Skeletal muscle satellite cell (primary cell): ENCODE data around the gene OSCP1.

Experiments used
- H3K27me3 ChIP-seq: 2 replicates; pipeline ENCODE4 v1.7.0; 2013; ENCODE audit warnings: low read length; ENCODE audit not compliant: control insufficient read depth, insufficient read depth
- H3K36me3 ChIP-seq: 2 replicates; pipeline ENCODE4 v1.7.0; 2013; ENCODE audit warnings: mild to moderate bottlenecking, control low read depth, low read length; ENCODE audit not compliant: insufficient read depth
- H3K4me1 ChIP-seq: 2 replicates; pipeline ENCODE4 v1.7.0; 2013; ENCODE audit warnings: low read length; ENCODE audit not compliant: control insufficient read depth, insufficient read depth
- H3K4me2 ChIP-seq: 2 replicates; pipeline ENCODE4 v1.7.0; 2013; ENCODE audit warnings: mild to moderate bottlenecking, low read length
- H3K4me3 ChIP-seq: 2 replicates; pipeline ENCODE4 v1.7.0; 2013; ENCODE audit warnings: low read length
- H3K9ac ChIP-seq: 2 replicates; pipeline ENCODE4 v1.7.0; 2013; ENCODE audit warnings: mild to moderate bottlenecking, low read depth, low read length, moderate library complexity
- H3K9me3 ChIP-seq: replicated peaks from 2 replicates; pipeline ENCODE4 v1.7.0; 2013; ENCODE audit warnings: mild to moderate bottlenecking, control low read depth, low read length

The OSCP1 gene

DNA sequence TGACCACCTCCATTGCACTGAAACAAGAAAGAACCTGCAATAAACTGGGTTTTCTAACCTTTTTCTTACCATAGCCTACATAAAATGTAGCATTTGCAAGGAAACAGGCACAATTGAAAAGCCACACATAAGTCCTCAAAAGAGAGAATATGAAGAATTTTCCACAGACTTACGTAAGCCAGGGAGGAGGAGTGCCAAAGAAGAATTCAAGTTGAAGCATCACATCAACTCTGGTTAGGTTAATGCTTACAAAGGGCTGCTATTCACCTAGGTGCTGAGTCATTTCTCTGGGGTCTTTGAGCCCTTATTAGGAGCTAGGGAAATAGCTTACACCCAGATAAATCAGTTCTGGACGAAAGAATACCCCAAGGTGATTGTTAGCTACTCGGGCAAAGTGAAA is 9.6 kb downstream of the OSCP1 start:
- no peaks in the 10 kb centered on the region for H3K36me3 ChIP-seq
- H3K9ac ChIP-seq = no peak overlapping the region
- no peak overlapping the region for H3K4me2 ChIP-seq
- no peak overlapping the region for H3K4me3 ChIP-seq
- H3K27me3 ChIP-seq = no peaks in the 10 kb centered on the region
- H3K4me1 ChIP-seq = peaks cover 3% of the 10 kb centered on the region
- no peaks in the 10 kb centered on the region for H3K9me3 ChIP-seq

DNA sequence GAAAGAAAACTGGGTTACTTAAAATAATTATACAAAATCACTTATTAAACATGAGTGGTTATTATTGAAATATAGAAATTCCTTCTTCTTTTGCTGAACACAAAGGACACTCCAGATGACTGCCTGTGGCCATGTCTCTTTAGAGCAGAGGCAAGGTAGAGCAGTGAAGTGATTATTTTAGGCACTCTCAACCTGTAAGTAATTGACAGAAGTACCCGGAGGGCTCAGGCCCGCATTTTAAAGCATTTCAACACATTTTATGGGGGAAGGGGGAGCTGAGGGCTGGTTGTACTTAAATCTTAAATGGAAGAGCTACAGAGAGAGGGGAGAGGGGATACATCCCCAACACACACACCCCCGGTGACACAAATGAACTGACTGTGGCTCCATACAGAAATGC is 10.2 kb downstream of the OSCP1 start:
- no peaks in the 10 kb centered on the region for H3K9me3 ChIP-seq

DNA sequence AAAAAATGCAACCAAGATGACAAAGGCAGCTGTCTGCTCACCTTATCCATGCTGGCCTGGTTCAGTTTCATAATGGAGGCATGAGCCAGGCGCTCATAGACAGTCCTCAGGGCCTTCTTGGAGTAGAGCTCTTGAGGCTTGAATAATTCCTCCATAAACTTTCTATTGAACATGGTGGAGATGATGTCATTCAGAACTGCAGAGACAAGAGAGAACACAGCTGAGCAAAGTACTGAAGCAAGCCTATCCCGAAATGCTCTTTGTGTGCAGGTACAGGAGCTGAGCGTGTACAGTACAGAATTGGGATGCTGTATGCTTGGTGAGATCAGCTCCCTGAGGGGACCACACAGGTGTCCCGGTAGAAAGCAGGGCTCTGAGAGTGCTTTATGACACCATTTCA is 11.5 kb downstream of the OSCP1 start:
- Histone ChIP-seq H3K9me3 (no peaks in the 10 kb centered on the region), H3K27me3 (no peaks in the 10 kb centered on the region), H3K9ac (no peak overlapping the region), H3K4me3 (no peak overlapping the region), H3K36me3 (no peaks in the 10 kb centered on the region), H3K4me2 (no peak overlapping the region), H3K4me1 (peaks cover 3% of the 10 kb centered on the region)

More for the DNA sequence above, 10.2 kb downstream of the OSCP1 start:
- H3K27me3 ChIP-seq = no peaks in the 10 kb centered on the region
- peaks cover 3% of the 10 kb centered on the region for H3K4me1 ChIP-seq
- H3K4me2 ChIP-seq = no peak overlapping the region
- no peaks in the 10 kb centered on the region for H3K36me3 ChIP-seq
- H3K4me3 ChIP-seq = no peak overlapping the region
- no peak overlapping the region for H3K9ac ChIP-seq

DNA sequence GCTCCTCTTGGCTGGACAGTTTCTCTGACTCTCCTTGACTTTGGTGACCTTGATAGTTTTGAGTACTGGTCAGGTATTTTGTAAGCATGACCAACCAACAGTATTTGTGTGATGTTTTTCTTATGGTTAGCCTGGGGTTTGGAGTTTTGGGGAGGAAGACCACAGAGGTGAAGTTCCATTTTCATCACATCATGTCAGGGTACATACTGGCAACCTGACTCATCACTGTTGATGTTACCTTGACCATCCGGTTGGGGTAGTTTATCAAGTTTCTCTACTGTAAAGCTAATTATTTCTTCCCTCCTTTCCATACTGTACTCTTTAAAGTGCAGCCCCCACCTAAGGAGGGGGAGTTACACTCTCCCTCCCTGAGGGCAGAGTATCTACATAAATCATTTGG is 13.4 kb downstream of the OSCP1 start:
- Histone ChIP-seq H3K9ac (no peak overlapping the region), H3K4me2 (no peak overlapping the region), H3K4me1 (peaks cover 3% of the 10 kb centered on the region), H3K9me3 (no peaks in the 10 kb centered on the region), H3K36me3 (no peaks in the 10 kb centered on the region), H3K4me3 (no peak overlapping the region), H3K27me3 (no peaks in the 10 kb centered on the region)

DNA sequence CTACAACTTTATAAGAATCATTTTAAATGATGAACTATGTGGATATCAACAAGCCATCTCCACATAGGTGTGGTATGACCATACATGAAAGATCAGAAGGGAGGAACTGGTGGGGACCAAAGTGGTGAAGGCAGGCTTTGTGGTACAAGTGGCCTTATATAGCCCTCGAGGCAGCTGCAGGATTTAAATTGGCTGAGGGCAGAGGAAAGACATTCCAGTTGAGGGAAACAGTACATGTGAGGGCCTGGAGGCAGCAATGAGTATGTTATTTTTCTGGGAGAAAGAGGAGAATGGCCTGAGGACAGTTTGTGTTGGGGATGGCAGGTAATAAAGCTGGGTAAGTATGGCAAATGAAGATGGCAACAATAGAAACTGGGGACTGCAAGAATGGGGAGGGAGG is 17.1 kb downstream of the OSCP1 start:
- Histone ChIP-seq H3K36me3 (no peaks in the 10 kb centered on the region), H3K9ac (no peak overlapping the region), H3K9me3 (no peaks in the 10 kb centered on the region), H3K27me3 (no peaks in the 10 kb centered on the region), H3K4me1 (peaks cover 3% of the 10 kb centered on the region), H3K4me3 (no peak overlapping the region), H3K4me2 (no peak overlapping the region)

DNA sequence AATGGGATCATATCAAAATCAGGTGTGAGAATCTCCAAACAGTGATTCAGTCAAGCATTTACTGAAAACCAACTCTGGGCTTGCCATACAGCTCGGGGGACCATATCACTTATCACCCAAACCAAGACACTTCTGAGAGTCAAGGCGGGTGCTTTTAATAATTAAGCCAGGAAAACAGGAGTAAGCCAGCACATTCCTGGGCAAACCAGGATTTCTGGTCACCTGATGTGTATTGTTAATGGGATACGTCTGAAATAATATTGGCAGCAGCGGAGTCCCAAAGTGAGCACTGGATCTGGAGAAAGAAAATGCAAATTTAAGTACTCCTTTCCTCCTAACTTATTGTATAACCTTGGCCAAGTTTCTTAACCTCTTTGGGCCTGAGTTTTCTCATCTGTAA is 17.6 kb downstream of the OSCP1 start:
- H3K4me3 ChIP-seq = no peak overlapping the region
- H3K4me1 ChIP-seq = peaks cover 3% of the 10 kb centered on the region
- no peak overlapping the region for H3K4me2 ChIP-seq
- H3K27me3 ChIP-seq = no peaks in the 10 kb centered on the region
- H3K9ac ChIP-seq = no peak overlapping the region
- H3K36me3 ChIP-seq = no peaks in the 10 kb centered on the region
- H3K9me3 ChIP-seq = no peaks in the 10 kb centered on the region

DNA sequence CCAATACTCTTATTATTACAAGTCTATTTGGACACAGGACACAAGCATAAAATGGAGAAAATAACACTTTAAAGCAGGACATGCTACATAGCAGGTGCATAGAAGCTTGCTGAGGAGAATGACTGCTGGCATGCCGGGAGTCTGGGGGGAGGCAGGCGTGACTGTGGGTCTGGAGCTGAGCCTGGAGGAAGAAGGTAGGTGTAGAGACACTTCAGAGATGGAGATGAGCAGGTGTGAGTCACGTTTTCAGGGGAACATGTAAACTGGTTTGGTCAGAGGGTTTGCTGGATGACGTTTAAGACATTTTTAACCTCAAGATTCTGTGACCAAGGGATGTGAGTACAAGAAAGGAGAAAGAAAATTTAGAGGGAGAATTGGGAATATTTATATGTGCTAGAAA is 24.5 kb downstream of the OSCP1 start:
- Histone ChIP-seq H3K4me1 (no peaks in the 10 kb centered on the region), H3K9me3 (no peaks in the 10 kb centered on the region), H3K9ac (no peak overlapping the region), H3K36me3 (no peaks in the 10 kb centered on the region), H3K27me3 (no peaks in the 10 kb centered on the region), H3K4me3 (no peak overlapping the region), H3K4me2 (no peak overlapping the region)

DNA sequence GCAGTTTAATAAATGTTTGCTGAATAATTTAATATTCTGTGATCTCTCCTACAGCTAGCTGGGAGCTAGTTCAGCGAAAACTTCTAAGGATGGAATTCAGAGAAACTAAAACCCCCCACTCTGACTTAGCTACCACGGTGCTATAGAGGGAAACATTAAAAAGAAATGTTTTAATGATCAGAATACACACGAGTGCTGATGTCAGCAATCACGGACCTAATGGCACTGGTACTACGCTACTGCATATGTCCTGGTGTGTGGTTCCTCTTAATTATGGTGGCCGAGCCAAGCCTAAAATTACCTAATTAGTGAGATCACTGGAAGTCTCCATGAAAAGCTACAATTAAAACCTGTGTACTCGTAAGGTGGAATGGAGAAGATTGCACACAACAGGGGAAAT is 28.6 kb downstream of the OSCP1 start:
- Histone ChIP-seq H3K4me1 (peaks cover 4% of the 10 kb centered on the region), H3K9ac (no peak overlapping the region), H3K4me3 (no peak overlapping the region), H3K27me3 (no peaks in the 10 kb centered on the region), H3K36me3 (no peaks in the 10 kb centered on the region), H3K9me3 (no peaks in the 10 kb centered on the region), H3K4me2 (no peak overlapping the region)

DNA sequence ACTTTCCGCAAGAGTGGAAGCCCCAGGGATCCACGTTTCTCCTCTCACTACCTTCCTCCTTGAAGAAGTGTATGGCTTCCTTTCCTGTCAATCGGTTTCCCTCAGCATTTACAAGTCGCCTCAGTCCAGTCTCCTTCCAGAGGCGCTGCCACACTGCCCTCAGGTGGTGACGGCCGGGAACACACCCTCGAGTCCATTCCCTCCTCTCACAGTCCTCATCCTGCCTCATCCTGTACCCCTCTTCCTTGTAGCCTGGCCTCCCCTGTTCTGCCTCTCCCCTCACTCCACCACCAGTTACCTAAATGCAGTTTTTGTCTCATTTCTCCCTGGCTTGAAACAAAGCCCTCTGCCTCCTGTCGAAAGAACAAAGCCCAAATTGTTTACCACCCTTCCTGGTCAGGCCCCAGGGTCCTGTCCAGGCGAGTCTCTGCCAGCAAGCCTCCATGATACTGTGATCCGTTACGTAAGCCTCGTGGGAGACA is 29.4 kb downstream of the OSCP1 start:
- Histone ChIP-seq H3K27me3 (no peaks in the 10 kb centered on the region), H3K4me2 (no peak overlapping the region), H3K9ac (no peak overlapping the region), H3K9me3 (no peaks in the 10 kb centered on the region), H3K36me3 (no peaks in the 10 kb centered on the region), H3K4me3 (no peak overlapping the region), H3K4me1 (peaks cover 4% of the 10 kb centered on the region)

DNA sequence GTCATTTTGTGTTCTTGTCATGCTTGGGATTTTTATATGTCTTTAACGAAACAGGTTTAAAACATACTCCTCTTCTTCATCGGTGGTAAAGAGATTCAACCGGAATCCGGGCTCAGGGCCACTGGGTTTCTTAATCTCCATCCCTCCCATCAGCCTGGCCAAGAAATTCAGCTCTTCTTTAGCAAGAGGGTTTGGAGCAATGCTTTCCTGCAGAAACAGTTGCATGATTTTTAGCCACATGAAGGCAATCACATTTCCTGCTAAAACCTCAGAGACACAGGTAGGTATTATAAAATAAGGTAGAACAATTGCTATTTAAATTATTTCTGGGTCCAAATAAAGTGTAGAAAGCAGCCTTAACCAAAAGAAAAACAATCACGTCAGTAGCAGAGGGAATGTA is 29.8 kb downstream of the OSCP1 start:
- no peak overlapping the region for H3K4me2 ChIP-seq
- peaks cover 4% of the 10 kb centered on the region for H3K4me1 ChIP-seq
- H3K27me3 ChIP-seq = no peaks in the 10 kb centered on the region
- no peaks in the 10 kb centered on the region for H3K9me3 ChIP-seq
- H3K9ac ChIP-seq = no peak overlapping the region
- H3K36me3 ChIP-seq = no peaks in the 10 kb centered on the region
- H3K4me3 ChIP-seq = no peak overlapping the region

DNA sequence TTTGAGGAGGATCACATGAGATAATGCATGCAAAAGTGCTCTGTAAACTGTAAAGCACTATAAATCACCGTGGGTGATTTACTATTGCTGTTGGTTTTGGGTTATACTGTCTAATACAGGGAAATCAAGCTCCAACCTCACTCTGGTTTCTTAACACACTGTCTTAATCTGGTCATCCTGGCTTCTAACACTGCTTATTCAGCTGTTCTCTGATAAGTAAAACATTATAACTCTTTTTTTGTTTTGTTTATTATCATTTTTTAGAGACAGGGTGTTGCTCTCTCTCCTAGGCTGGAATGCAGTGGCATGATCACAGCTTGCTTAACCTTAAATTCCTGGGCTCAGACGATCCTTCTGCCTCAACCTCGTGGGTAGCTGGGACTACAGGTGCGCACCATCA is 30.7 kb downstream of the OSCP1 start:
- Histone ChIP-seq H3K4me2 (no peak overlapping the region), H3K4me1 (peaks cover 4% of the 10 kb centered on the region), H3K9ac (no peak overlapping the region)

DNA sequence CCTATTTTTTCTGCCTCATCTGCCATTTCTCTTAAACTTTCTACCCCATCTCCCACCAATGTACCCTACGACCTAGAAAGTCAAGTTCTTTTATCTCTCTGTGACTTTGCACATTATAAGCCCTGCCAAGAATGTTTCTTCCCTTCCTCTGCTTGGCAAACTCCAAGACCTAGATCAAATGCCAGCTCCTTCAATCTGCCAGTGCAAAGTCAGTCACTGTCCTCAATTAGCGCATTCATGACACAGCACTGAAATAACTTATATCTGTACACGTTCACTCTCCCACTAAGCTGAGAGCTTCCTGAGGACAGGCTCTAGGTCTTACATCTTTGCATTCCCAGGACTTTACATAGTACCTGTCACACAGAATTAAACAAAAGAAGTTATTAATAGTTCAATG is 31.1 kb downstream of the OSCP1 start:
- H3K9me3 ChIP-seq = no peaks in the 10 kb centered on the region
- H3K27me3 ChIP-seq = no peaks in the 10 kb centered on the region
- no peak overlapping the region for H3K4me2 ChIP-seq
- H3K4me1 ChIP-seq = peaks cover 4% of the 10 kb centered on the region
- H3K36me3 ChIP-seq = no peaks in the 10 kb centered on the region
- no peak overlapping the region for H3K4me3 ChIP-seq
- H3K9ac ChIP-seq = no peak overlapping the region

More for the DNA sequence above, 30.7 kb downstream of the OSCP1 start:
- no peaks in the 10 kb centered on the region for H3K9me3 ChIP-seq
- no peaks in the 10 kb centered on the region for H3K27me3 ChIP-seq
- no peaks in the 10 kb centered on the region for H3K36me3 ChIP-seq
- H3K4me3 ChIP-seq = no peak overlapping the region
